ENCODE results near the gene GYG2. TPM values are rescaled to one million over a fixed set of nuclear protein-coding genes. Genes with fewer than 3 reads are reported as not detected.

Gene GYG2
- total RNA-seq, 1 experiment from 2014 or later, result 39.8 TPM

DNA sequence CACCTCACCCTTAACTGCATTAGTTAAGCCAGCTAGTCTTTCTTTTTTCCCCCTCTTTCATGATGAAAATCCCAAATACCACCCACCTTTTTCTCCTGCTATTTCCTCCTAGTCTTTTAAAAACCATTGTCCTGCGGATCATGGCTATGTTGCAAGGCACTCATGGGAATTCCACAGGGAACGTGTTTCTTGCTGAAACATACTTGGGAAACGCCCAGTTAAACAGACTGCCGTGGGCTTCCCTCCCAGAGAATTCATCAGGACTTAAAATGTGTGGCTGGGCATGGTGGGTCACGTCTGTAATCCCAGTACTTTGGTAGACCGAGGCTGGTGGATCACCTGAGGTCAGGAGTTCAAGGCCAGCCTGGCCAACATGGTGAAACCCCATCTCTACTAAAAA is 44.7 kb upstream of the GYG2 start:
- no peak for DNase-seq (ENCODE audit: low spot score)
- Histone ChIP-seq H3K27ac (ENCODE audit: low read depth, low read length, poor library complexity, severe bottlenecking) (no peak overlapping the region), H3K9me3 (ENCODE audit: low read depth, low read length, poor library complexity, severe bottlenecking) (no peaks in the 10 kb centered on the region), H3K4me1 (ENCODE audit: insufficient read depth, low read length, poor library complexity, severe bottlenecking) (peaks cover 8% of the 10 kb centered on the region), H3K27me3 (replicated peaks; ENCODE audit: insufficient read depth, low read depth, low read length, poor library complexity) (no peaks in the 10 kb centered on the region), H3K4me3 (ENCODE audit: low read depth, low read length, poor library complexity, severe bottlenecking) (no peak overlapping the region), H3K36me3 (ENCODE audit: insufficient read depth, low read length, poor library complexity, severe bottlenecking) (no peaks in the 10 kb centered on the region)
- intact Hi-C loops (cut with micrococcal nuclease; ENCODE audit: unreplicated experiment), result no loop called here
- ChIA-PET CTCF (no interaction called here), POLR2A (ENCODE audit: low non-redundant PET) (no interaction called here)
- TF ChIP-seq, protein P1, sequence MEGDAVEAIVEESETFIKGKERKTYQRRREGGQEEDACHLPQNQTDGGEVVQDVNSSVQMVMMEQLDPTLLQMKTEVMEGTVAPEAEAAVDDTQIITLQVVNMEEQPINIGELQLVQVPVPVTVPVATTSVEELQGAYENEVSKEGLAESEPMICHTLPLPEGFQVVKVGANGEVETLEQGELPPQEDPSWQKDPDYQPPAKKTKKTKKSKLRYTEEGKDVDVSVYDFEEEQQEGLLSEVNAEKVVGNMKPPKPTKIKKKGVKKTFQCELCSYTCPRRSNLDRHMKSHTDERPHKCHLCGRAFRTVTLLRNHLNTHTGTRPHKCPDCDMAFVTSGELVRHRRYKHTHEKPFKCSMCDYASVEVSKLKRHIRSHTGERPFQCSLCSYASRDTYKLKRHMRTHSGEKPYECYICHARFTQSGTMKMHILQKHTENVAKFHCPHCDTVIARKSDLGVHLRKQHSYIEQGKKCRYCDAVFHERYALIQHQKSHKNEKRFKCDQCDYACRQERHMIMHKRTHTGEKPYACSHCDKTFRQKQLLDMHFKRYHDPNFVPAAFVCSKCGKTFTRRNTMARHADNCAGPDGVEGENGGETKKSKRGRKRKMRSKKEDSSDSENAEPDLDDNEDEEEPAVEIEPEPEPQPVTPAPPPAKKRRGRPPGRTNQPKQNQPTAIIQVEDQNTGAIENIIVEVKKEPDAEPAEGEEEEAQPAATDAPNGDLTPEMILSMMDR (conservative IDR thresholded peaks at IDR 0.05; ENCODE audit: low read depth, low read length), result no peak
- TF ChIP-seq EZH2 (IDR thresholded peaks at IDR 0.05; ENCODE audit: borderline replicate concordance, low read depth, low read length, poor library complexity, severe bottlenecking), result no peak
- no TSS peak for BruUV-seq (replicated peaks)

GRCh38 chrX:2785538-2785937 is 43.2 kb upstream of the GYG2 start:
- H3K9me3 ChIP-seq (ENCODE audit: low read depth, low read length, poor library complexity, severe bottlenecking), result no peaks in the 10 kb centered on the region
- CTCF ChIA-PET, result no interaction called here

DNA sequence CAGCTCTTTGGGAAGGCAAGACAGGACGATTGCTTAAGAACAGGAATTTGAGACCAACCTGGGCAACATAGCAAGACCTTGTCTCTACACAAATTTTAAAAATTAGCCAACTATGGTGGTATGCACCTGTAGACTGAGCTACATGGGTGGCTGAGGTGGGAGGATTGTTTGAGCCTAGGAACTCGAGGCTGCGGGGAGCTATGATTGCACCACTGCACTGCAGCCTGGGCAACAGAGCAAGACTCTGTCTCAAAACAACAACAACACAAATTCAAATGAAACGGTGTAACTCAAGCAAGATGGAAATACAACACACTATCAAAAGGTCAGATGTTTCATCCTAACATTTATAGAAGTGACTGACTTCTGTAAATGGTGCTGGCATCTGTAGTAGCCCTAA is 39.8 kb upstream of the GYG2 start:
- POLR2A ChIA-PET (ENCODE audit: low non-redundant PET), result no interaction called here
- Histone ChIP-seq H3K36me3 (ENCODE audit: insufficient read depth, low read length, poor library complexity, severe bottlenecking) (no peaks in the 10 kb centered on the region), H3K4me3 (ENCODE audit: low read depth, low read length, poor library complexity, severe bottlenecking) (no peak overlapping the region), H3K27ac (ENCODE audit: low read depth, low read length, poor library complexity, severe bottlenecking) (no peak overlapping the region), H3K27me3 (replicated peaks; ENCODE audit: insufficient read depth, low read depth, low read length, poor library complexity) (no peaks in the 10 kb centered on the region), H3K9me3 (ENCODE audit: low read depth, low read length, poor library complexity, severe bottlenecking) (no peaks in the 10 kb centered on the region), H3K4me1 (ENCODE audit: insufficient read depth, low read length, poor library complexity, severe bottlenecking) (peaks cover 7% of the 10 kb centered on the region)
- TF ChIP-seq EZH2 (IDR thresholded peaks at IDR 0.05; ENCODE audit: borderline replicate concordance, low read depth, low read length, poor library complexity, severe bottlenecking), result no peak
- TF ChIP-seq, protein P1 (conservative IDR thresholded peaks at IDR 0.05; ENCODE audit: low read depth, low read length), result no peak
- CTCF ChIA-PET, result no interaction called here
- BruUV-seq (replicated peaks), result no TSS peak
- intact Hi-C loops (cut with micrococcal nuclease; ENCODE audit: unreplicated experiment), result no loop called here
- DNase-seq (ENCODE audit: low spot score), result no peak

More at GRCh38 chrX:2785538-2785937, 43.2 kb upstream of the GYG2 start:
- intact Hi-C loops (cut with micrococcal nuclease; ENCODE audit: unreplicated experiment), result no loop called here
- TF ChIP-seq EZH2 (IDR thresholded peaks at IDR 0.05; ENCODE audit: borderline replicate concordance, low read depth, low read length, poor library complexity, severe bottlenecking), result no peak
- H3K27me3 ChIP-seq (replicated peaks; ENCODE audit: insufficient read depth, low read depth, low read length, poor library complexity), result no peaks in the 10 kb centered on the region
- POLR2A ChIA-PET (ENCODE audit: low non-redundant PET), result no interaction called here
- no peak for DNase-seq (ENCODE audit: low spot score)
- peaks cover 8% of the 10 kb centered on the region for H3K4me1 ChIP-seq (ENCODE audit: insufficient read depth, low read length, poor library complexity, severe bottlenecking)
- no TSS peak for BruUV-seq (replicated peaks)
- no peak overlapping the region for H3K27ac ChIP-seq (ENCODE audit: low read depth, low read length, poor library complexity, severe bottlenecking)
- no peak overlapping the region for H3K4me3 ChIP-seq (ENCODE audit: low read depth, low read length, poor library complexity, severe bottlenecking)
- H3K36me3 ChIP-seq (ENCODE audit: insufficient read depth, low read length, poor library complexity, severe bottlenecking), result no peaks in the 10 kb centered on the region

DNA sequence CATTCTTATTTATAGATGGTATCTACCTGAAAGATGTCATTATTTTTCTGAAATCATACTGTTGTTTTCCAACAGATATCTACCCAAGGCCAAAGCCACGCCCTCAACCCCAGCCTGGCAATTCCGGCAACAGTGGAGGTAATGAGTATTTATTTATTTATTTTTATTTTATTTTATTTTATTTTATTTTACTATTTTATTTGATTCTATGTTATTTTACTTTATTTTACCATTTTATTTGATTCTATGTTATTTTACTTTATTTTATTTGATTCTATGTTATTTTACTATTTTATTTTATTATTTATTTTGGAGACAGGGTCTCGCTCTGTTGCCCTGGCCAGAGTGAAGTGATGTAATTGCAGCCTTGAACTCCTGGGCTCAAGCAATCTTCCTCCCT is 39.2 kb upstream of the GYG2 start:
- ChIA-PET CTCF (no interaction called here), POLR2A (ENCODE audit: low non-redundant PET) (no interaction called here)
- TF ChIP-seq, protein P1 (conservative IDR thresholded peaks at IDR 0.05; ENCODE audit: low read depth, low read length), result no peak
- no peak for TF ChIP-seq EZH2 (IDR thresholded peaks at IDR 0.05; ENCODE audit: borderline replicate concordance, low read depth, low read length, poor library complexity, severe bottlenecking)
- BruUV-seq (replicated peaks), result no TSS peak
- Histone ChIP-seq H3K27ac (ENCODE audit: low read depth, low read length, poor library complexity, severe bottlenecking) (no peak overlapping the region), H3K4me1 (ENCODE audit: insufficient read depth, low read length, poor library complexity, severe bottlenecking) (peaks cover 7% of the 10 kb centered on the region), H3K9me3 (ENCODE audit: low read depth, low read length, poor library complexity, severe bottlenecking) (no peaks in the 10 kb centered on the region), H3K27me3 (replicated peaks; ENCODE audit: insufficient read depth, low read depth, low read length, poor library complexity) (no peaks in the 10 kb centered on the region), H3K36me3 (ENCODE audit: insufficient read depth, low read length, poor library complexity, severe bottlenecking) (no peaks in the 10 kb centered on the region), H3K4me3 (ENCODE audit: low read depth, low read length, poor library complexity, severe bottlenecking) (no peak overlapping the region)
- no peak for DNase-seq (ENCODE audit: low spot score)
- intact Hi-C loops (cut with micrococcal nuclease; ENCODE audit: unreplicated experiment), result no loop called here

Data from A673 (cell line).